Measurements from ENCODE around the gene FBN2.

- TF ChIP-seq POLR2A (IDR thresholded peaks at IDR 0.05; ENCODE audit: low read depth, low read length) (no peak), CHD1 (IDR thresholded peaks at IDR 0.05; ENCODE audit: low read depth, low read length) (no peak)
- TF ChIP-seq, protein P1, sequence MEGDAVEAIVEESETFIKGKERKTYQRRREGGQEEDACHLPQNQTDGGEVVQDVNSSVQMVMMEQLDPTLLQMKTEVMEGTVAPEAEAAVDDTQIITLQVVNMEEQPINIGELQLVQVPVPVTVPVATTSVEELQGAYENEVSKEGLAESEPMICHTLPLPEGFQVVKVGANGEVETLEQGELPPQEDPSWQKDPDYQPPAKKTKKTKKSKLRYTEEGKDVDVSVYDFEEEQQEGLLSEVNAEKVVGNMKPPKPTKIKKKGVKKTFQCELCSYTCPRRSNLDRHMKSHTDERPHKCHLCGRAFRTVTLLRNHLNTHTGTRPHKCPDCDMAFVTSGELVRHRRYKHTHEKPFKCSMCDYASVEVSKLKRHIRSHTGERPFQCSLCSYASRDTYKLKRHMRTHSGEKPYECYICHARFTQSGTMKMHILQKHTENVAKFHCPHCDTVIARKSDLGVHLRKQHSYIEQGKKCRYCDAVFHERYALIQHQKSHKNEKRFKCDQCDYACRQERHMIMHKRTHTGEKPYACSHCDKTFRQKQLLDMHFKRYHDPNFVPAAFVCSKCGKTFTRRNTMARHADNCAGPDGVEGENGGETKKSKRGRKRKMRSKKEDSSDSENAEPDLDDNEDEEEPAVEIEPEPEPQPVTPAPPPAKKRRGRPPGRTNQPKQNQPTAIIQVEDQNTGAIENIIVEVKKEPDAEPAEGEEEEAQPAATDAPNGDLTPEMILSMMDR (conservative IDR thresholded peaks at IDR 0.05; ENCODE audit: low read depth, low read length), result no peak
Observed at GRCh38 chr5:128553747-128554146, 15.7 kb upstream of the FBN2 start.
